DND-41 (cell line): ENCODE results near the gene SLC43A3.

ENCODE experiments used
- ATAC-seq: fragments of 200-7000 bp; cut with Tn5 transposase; 3 replicates; pipeline ENCODE4 v1.9.1; 2021; ENCODE audit warnings: low read depth; ENCODE audit not compliant: insufficient read depth
- DNase-seq: peaks from one replicate; pipeline ENCODE4 v3.0.0-alpha.2; 2020
- H2AFZ ChIP-seq: 2 replicates; pipeline ENCODE4 v1.6.0; 2012; ENCODE audit warnings: low read depth, low read length
- H3K27ac ChIP-seq: 2 replicates; pipeline ENCODE4 v1.5.1; 2012; ENCODE audit warnings: low read length, inconsistent platforms
- H3K27me3 ChIP-seq: fragments of 200-600 bp; sonication (generic); 2 replicates; pipeline ENCODE4 v1.6.0; 2012; ENCODE audit warnings: low read length, mild to moderate bottlenecking, inconsistent platforms; ENCODE audit not compliant: insufficient read depth, poor library complexity
- H3K36me3 ChIP-seq: 2 replicates; pipeline ENCODE4 v1.5.1; 2012; ENCODE audit warnings: low read length, inconsistent platforms; ENCODE audit not compliant: insufficient read depth
- H3K4me1 ChIP-seq: 2 replicates; pipeline ENCODE4 v1.5.1; 2012; ENCODE audit warnings: mild to moderate bottlenecking, low read length; ENCODE audit not compliant: insufficient read depth
- H3K4me2 ChIP-seq: 2 replicates; pipeline ENCODE4 v1.6.0; 2012; ENCODE audit warnings: mild to moderate bottlenecking, moderate library complexity, low read length, inconsistent platforms; ENCODE audit not compliant: insufficient read depth
- H3K4me3 ChIP-seq, 2 experiments: fragments of 200-600 bp in 1 of 2; shearing (Covaris generic) in 1 of 2; 2 replicates each; pipeline ENCODE4 v1.5.1; 2012 to 2016; ENCODE audit warnings: inconsistent platforms in 2 of 2, low read length in 2 of 2, mild to moderate bottlenecking in 2 of 2, low read depth in 1 of 2, moderate library complexity in 1 of 2
- H3K79me2 ChIP-seq: 2 replicates; pipeline ENCODE4 v1.6.0; 2012; ENCODE audit warnings: low read length, inconsistent platforms; ENCODE audit not compliant: insufficient read depth
- H3K9ac ChIP-seq: 2 replicates; pipeline ENCODE4 v1.6.0; 2012; ENCODE audit warnings: low read depth, mild to moderate bottlenecking, inconsistent platforms, low read length, moderate library complexity
- H3K9me3 ChIP-seq: 2 replicates; pipeline ENCODE4 v1.5.1; 2012; ENCODE audit warnings: low read length, moderate library complexity, mild to moderate bottlenecking, inconsistent platforms; ENCODE audit not compliant: insufficient read depth, severe bottlenecking
- H4K20me1 ChIP-seq: 2 replicates; pipeline ENCODE4 v1.6.0; 2012; ENCODE audit warnings: low read length; ENCODE audit not compliant: insufficient read depth
- CTCF ChIP-seq: IDR thresholded peaks from 2 replicates; pipeline ENCODE4 v1.5.1; 2012; ENCODE audit warnings: borderline replicate concordance, low read length, moderate library complexity, mild to moderate bottlenecking; ENCODE audit not compliant: poor library complexity, severe bottlenecking; ENCODE audit errors: extremely low read depth
- EZH2 ChIP-seq: IDR thresholded peaks from 3 replicates; pipeline ENCODE4 v1.6.1; 2012; ENCODE audit warnings: borderline replicate concordance, low read depth, mild to moderate bottlenecking, moderate library complexity, low read length, inconsistent platforms; ENCODE audit not compliant: severe bottlenecking

The SLC43A3 gene

GRCh38 chr11:57360991-57361390, 65.9 kb downstream of the SLC43A3 start:
- TF ChIP-seq EZH2 (no peak), CTCF (no peak)
- H3K4me1 ChIP-seq = no peaks in the 10 kb centered on the region
- ATAC-seq = no peak
- no peaks in the 10 kb centered on the region for H3K9me3 ChIP-seq
- DNase-seq = no peak
- no peak overlapping the region for H3K27ac ChIP-seq
- no peaks in the 10 kb centered on the region for H4K20me1 ChIP-seq
- peaks cover 8% of the 10 kb centered on the region for H3K27me3 ChIP-seq
- no peaks in the 10 kb centered on the region for H3K79me2 ChIP-seq
- no peak overlapping the region for H3K9ac ChIP-seq
- no peak overlapping the region for H2AFZ ChIP-seq
- H3K4me3 ChIP-seq = no peak overlapping the region
- H3K36me3 ChIP-seq = no peaks in the 10 kb centered on the region
- no peak overlapping the region for H3K4me2 ChIP-seq

GRCh38 chr11:57359896-57360690, 66.8 kb downstream of the SLC43A3 start:
- no peak overlapping the region for H3K4me2 ChIP-seq
- no peaks in the 10 kb centered on the region for H3K79me2 ChIP-seq
- no peaks in the 10 kb centered on the region for H3K4me1 ChIP-seq
- H3K9me3 ChIP-seq = no peaks in the 10 kb centered on the region
- TF ChIP-seq EZH2 = no peak
- TF ChIP-seq CTCF = no peak
- no peak overlapping the region for H3K9ac ChIP-seq
- no peaks in the 10 kb centered on the region for H4K20me1 ChIP-seq
- ATAC-seq = no peak
- no peak for DNase-seq
- H3K27me3 ChIP-seq = peaks cover 8% of the 10 kb centered on the region
- no peak overlapping the region for H3K27ac ChIP-seq
- H3K4me3 ChIP-seq = no peak overlapping the region
- H3K36me3 ChIP-seq = no peaks in the 10 kb centered on the region
- no peak overlapping the region for H2AFZ ChIP-seq

GRCh38 chr11:57359396-57359795, 67.5 kb downstream of the SLC43A3 start:
- no peak overlapping the region for H3K9ac ChIP-seq

More at GRCh38 chr11:57359396-57359795, 67.5 kb downstream of the SLC43A3 start:
- H3K27me3 ChIP-seq = peaks cover 14% of the 10 kb centered on the region
- no peak overlapping the region for H2AFZ ChIP-seq
- no peak for TF ChIP-seq CTCF
- no peak for TF ChIP-seq EZH2
- no peak overlapping the region for H3K4me3 ChIP-seq
- DNase-seq (no peak), ATAC-seq (no peak)
- no peaks in the 10 kb centered on the region for H4K20me1 ChIP-seq
- H3K36me3 ChIP-seq = no peaks in the 10 kb centered on the region
- H3K4me2 ChIP-seq = no peak overlapping the region
- no peaks in the 10 kb centered on the region for H3K9me3 ChIP-seq
- no peaks in the 10 kb centered on the region for H3K79me2 ChIP-seq
- H3K4me1 ChIP-seq = no peaks in the 10 kb centered on the region
- no peak overlapping the region for H3K27ac ChIP-seq
